G401.6 (cell line): ENCODE measurements around the gene MRPL45.
"Not testable (repeated sequence)": the region's sequence is repeated elsewhere in the genome, so short reads cannot be mapped to it uniquely, and the experiment has no call there.

ENCODE experiments used
- FAIRE-seq: peaks from 2 replicates; lab custom pipeline; 2012; peaks lifted over from hg19 to GRCh38; lab: Jason Lieb, UNC

MRPL45 gene

GRCh38 chr17:38296834-38297517 lies at the start of gene MRPL45:
MRPL45 (plus strand) TSS chr17:38297168; CDS start chr17:38297184, 16 bp downstream.
- not testable (repeated sequence) for FAIRE-seq

GRCh38 chr17:38253191-38253590 lies 43.8 kb upstream of the MRPL45 start:
- FAIRE-seq = not testable (repeated sequence)

DNA sequence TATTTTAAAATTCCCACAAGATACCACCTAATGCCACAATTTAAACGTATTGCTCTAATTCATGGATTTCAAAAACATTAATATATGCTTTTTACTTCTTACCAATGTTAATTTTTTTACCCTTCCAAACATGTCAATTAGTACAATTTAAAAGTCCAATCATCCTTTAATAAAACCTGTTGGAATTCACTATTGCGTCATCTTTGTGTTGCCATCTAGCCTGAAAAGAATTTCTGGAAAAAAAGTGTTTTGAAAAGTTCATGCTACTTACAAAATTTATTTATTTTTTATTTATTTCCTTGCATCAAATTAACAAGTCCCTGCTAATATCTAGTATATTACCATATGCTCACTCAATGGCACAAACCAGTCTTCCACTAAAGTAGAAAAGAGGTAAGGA lies 42.6 kb upstream of the MRPL45 start:
- FAIRE-seq = not testable (repeated sequence)

DNA sequence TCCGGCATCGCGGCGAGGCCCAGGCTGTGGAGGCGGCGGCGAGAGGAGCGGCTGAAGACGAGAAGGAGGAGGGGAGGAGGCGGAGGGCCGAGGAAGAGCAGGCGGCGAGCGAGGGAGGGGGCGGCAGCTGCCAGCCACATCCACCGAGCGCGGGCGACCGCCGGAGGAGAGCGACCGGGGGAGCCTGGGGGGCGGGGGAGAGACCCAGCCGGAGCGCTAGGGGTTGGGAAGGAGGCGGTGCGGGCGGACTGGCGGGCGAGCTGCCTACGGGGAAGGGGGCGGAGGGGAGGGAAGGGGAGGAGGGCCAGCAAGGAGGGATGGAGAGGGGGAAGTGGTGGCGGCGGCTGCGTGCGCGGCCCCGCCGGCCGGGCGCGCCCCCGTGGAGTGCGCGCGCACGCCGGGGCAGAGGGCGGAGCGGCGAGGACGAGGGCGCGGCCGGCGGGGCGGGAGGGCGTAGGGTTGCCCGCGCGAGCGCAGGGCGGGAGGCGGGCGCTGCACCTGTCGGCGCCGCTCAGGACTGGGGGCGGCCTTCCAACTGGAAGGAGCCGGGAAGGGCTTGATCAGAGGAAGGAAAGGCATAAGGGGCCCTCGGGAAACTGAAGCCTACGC lies 39.9 kb upstream of the MRPL45 start:
- not testable (repeated sequence) for FAIRE-seq

GRCh38 chr17:38265974-38266506 lies 30.9 kb upstream of the MRPL45 start:
- not testable (repeated sequence) for FAIRE-seq

- FAIRE-seq = not testable (repeated sequence)
These were observed 30.4 kb upstream of the MRPL45 start for GRCh38 chr17:38266571-38266970.

- FAIRE-seq = not testable (repeated sequence)
These were observed 28.8 kb upstream of the MRPL45 start for GRCh38 chr17:38268138-38268537.

- not testable (repeated sequence) for FAIRE-seq
These were observed 27.9 kb upstream of the MRPL45 start for GRCh38 chr17:38269045-38269444.

DNA sequence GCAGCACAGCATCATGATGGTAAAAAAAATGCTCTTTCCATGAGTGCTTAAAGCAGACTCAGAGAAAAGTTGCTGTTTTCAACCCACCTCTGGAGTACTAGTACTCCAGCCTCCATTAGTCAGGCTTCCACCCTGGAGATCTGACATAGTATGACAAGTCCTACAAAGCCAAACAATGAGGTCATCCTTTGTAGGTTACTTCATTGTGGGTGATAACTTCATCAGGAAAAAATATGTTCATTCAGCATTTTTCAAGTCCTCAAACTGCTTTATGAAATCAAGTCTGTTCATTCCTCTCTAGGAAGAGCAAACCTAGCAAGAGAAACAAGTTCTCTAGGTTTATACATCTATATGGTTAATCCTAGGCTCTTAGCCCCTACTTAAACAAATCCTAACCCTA lies 27.4 kb upstream of the MRPL45 start:
- not testable (repeated sequence) for FAIRE-seq

GRCh38 chr17:38285994-38286393 lies 11.0 kb upstream of the MRPL45 start:
- not testable (repeated sequence) for FAIRE-seq

GRCh38 chr17:38286501-38287091 lies 10.4 kb upstream of the MRPL45 start:
- not testable (repeated sequence) for FAIRE-seq

- not testable (repeated sequence) for FAIRE-seq
These were observed 8.6 kb upstream of the MRPL45 start for GRCh38 chr17:38288217-38288827.

DNA sequence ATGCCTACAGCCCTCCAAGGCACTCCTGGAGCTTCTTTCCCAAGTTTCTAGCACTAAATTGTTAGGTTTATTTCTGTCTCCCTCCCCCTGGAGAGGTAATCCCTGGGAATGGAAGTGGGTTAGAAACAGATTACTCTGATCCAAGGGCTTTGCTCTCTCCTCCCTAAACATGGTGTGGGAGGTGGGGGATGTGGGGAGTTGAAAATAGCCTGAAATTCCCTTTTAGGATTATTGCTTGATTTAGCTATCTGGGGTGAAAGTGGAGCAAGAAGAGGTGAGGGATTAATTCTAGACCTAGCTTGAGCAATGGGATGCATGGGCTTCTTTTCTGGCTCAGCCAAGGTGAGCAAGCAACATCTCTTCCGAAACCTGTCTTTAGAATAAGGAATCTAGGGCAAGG lies 7.2 kb upstream of the MRPL45 start:
- not testable (repeated sequence) for FAIRE-seq

DNA sequence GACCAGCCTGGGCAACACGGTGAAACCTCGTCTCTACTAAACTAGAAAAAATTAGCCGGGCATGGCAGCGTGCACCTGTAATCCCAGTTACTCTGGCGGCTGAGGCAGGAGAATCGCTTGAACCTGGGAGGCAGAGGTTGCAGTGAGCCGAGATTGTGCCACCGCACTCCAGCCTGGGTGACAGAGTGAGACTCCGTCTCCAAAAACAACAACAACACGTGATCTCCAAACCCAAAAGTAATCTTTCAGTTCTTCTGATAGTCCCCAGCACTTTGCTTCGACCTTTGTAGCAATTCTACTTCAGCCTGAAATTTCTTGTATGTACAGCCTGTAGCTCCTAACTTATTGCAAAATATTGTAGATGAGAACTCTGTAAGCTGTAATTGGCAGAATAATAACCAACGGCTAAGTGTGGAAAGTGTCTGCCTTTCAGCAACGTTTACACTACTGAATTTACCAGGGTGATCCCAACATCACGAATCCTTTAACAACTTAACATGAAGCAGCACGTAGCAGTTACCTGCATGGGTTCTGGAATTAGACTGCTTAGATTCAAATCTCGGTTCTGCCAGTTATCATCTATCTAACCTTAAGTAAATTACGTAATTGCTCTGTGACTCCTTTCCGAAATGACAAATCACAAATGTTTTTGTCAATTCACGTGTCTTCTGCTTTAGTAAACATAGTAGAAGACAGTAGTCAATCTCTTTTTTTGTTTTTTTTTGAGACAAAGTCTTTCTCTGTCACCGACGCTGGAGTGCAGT lies 1.2 kb upstream of the MRPL45 start:
- FAIRE-seq = not testable (repeated sequence)

DNA sequence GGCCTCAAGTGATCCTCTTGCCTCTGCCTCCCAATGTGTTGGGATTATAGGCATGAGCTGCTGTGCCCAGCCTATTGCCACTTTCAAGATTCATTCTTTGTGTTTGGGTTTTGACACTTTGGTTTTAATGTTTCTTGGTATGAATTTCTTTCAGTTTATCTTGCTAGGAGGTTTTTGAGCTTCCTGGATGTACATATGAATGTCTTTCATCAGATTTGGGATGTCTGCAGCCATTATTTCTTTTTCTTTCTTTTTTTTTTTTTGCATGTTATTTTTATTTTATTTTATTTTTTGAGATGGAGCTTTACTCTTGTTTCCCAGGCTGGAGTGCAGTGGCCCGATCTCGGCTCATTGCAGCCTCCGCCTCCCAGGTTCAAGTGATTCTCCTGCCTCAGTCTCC lies 18.5 kb downstream of the MRPL45 start:
- FAIRE-seq = no peak

DNA sequence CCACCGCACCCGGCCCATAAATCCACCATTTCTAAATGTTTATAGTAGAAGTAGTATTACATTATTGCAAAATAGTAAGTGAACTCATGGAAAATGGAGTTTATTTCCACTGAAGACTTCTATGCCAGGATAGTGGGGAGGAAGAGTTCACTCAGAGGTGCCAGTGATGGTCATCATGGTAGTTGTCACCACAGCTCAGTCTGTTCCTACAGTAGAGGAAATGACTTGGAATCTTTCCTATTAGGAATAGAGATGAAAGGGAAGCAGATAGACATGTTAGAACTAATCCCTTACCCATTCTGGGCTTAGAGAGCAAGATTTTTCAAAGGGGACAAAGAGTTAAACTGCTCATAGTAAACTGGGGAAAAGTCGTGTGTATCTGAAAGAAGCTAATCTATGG lies 20.1 kb downstream of the MRPL45 start:
- FAIRE-seq = no peak

DNA sequence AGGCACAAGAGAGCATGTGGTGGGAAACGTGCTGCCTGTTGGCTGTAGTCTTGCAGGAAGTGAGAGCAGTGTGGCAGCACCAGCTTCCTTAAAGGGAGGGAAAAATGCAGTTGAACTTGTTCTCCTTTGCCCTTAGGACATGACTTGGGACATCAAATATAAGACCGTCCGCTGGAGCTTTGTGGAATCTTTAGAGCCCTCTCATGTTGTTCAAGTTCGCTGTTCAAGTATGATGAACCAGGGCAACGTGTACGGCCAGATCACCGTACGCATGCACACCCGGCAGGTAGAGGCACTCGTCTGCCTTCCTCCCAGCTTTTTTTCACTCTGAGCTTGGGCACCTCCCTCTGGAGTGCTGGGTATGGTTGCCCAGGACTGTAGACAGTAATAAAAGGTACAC lies 23.5 kb downstream of the MRPL45 start:
- no peak for FAIRE-seq

- FAIRE-seq = no peak
These were observed 25.3 kb downstream of the MRPL45 start for GRCh38 chr17:38322156-38322779.

- no peak for FAIRE-seq
These were observed 25.9 kb downstream of the MRPL45 start for GRCh38 chr17:38322897-38323296.

GRCh38 chr17:38324141-38324697 lies 27.3 kb downstream of the MRPL45 start:
- FAIRE-seq = no peak

- no peak for FAIRE-seq
These were observed 27.8 kb downstream of the MRPL45 start for GRCh38 chr17:38324772-38325171.
